Measurements from ENCODE around the gene NCAPD3. TPM values are rescaled to one million over a fixed set of nuclear protein-coding genes. Genes with fewer than 3 reads are reported as not detected.

Gene NCAPD3
- total and polyA plus RNA-seq, 9 donors: 5.8 to 12.1 (median 8.8) TPM

DNA sequence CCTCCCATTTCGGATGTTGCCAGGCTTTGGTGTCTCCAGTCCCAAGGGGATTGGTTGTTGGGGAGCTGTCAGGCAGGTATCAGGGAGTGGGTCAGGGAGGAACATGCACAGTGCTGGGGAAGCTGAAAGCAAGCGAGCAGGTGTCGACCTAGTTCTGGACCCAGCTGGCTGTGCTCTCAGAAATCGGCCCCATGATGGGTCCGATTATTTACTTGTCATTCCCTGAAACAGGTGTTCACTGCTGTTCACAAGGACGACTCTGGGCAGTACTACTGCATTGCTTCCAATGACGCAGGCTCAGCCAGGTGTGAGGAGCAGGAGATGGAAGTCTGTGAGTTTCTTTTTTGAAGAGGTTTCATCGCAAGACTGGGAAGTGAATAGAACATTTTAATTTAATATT, 78.1 kb downstream of the NCAPD3 start:
- Histone ChIP-seq H3K27me3 (no peaks in the 10 kb centered on the region), H3K36me3 (no peaks in the 10 kb centered on the region), H3K27ac (no peak overlapping the region), H3K4me1 (ENCODE audit: insufficient read depth) (no peaks in the 10 kb centered on the region), H3K9me3 (no peaks in the 10 kb centered on the region), H3K4me3 (no peak overlapping the region)
- WGBS, 3 donors: 69 to 80% (median 72%) methylated on average over 8 of the region's 8 CpGs
- no peak for TF ChIP-seq POLR2A (IDR thresholded peaks at IDR 0.05)
- TF ChIP-seq CTCF (IDR thresholded peaks at IDR 0.05): no peak
- TF ChIP-seq EP300 (IDR thresholded peaks at IDR 0.05): no peak
- intact Hi-C loops (cut with DNase I): loop anchor here in 3 of 4 donors (10.0 kb wide), 1 partner anchor 221 kb away; no protein-coding TSS in a partner anchor
- no peak for DNase-seq

DNA sequence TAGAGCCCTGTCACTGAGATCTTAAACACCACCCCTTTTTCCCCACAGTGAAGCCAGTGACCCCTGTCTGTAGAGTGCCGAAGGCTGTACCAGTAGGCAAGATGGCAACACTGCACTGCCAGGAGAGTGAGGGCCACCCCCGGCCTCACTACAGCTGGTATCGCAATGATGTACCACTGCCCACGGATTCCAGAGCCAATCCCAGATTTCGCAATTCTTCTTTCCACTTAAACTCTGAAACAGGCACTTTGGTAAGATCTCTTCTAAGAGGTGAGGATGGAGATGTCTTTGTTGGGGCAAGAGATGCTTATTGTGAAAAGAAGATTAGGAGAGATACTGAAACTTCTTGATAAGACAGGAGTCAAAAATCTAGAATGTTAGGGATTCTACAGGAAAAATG, 79.0 kb downstream of the NCAPD3 start:
- Histone ChIP-seq H3K9me3 (no peaks in the 10 kb centered on the region), H3K36me3 (no peaks in the 10 kb centered on the region), H3K4me1 (ENCODE audit: insufficient read depth) (no peaks in the 10 kb centered on the region), H3K27ac (no peak overlapping the region), H3K4me3 (no peak overlapping the region), H3K27me3 (no peaks in the 10 kb centered on the region)
- DNase-seq: no peak
- intact Hi-C loops (cut with DNase I): loop anchor here in 3 of 4 donors (5.0 to 10.0 kb wide), 3 partner anchors 92 to 220 kb away; no protein-coding TSS in a partner anchor
- 71 to 80% (median 79%) methylated on average over 5 of the region's 5 CpGs for WGBS, 3 donors
- TF ChIP-seq CTCF (IDR thresholded peaks at IDR 0.05): no peak
- TF ChIP-seq POLR2A (IDR thresholded peaks at IDR 0.05): no peak
- no peak for TF ChIP-seq EP300 (IDR thresholded peaks at IDR 0.05)

DNA sequence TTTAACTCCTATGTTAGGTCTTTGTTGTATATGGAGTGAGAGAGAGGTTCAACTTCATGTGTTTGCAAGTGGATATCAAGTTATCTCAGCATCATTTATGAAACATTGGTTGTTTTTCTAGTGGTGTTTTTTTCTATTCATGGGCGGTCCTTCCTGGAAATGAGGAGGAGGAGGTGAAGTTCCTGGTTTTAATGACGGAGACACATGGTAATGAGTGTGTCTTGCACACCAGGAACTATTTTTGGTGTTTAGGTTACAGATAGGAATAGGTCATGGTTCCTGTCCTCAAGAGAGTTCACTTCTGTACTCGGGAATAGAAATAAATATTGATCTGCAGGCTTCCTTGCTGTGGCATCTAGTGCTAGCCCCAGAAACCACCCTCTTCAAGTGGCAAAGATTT, 80.0 kb downstream of the NCAPD3 start:
- intact Hi-C loops (cut with DNase I): loop anchor here in 3 of 4 donors (5.0 to 10.0 kb wide), 3 partner anchors 92 to 219 kb away; no protein-coding TSS in a partner anchor
- Histone ChIP-seq H3K36me3 (no peaks in the 10 kb centered on the region), H3K27ac (no peak overlapping the region), H3K27me3 (no peaks in the 10 kb centered on the region), H3K9me3 (no peaks in the 10 kb centered on the region), H3K4me1 (ENCODE audit: insufficient read depth) (peaks cover 2% of the 10 kb centered on the region), H3K4me3 (no peak overlapping the region)
- no peak for DNase-seq
- WGBS, 3 donors: 71 to 83% (median 72%) methylated on average over 3 of the region's 3 CpGs
- no peak for TF ChIP-seq EP300 (IDR thresholded peaks at IDR 0.05)
- no peak for TF ChIP-seq CTCF (IDR thresholded peaks at IDR 0.05)
- no peak for TF ChIP-seq POLR2A (IDR thresholded peaks at IDR 0.05)

DNA sequence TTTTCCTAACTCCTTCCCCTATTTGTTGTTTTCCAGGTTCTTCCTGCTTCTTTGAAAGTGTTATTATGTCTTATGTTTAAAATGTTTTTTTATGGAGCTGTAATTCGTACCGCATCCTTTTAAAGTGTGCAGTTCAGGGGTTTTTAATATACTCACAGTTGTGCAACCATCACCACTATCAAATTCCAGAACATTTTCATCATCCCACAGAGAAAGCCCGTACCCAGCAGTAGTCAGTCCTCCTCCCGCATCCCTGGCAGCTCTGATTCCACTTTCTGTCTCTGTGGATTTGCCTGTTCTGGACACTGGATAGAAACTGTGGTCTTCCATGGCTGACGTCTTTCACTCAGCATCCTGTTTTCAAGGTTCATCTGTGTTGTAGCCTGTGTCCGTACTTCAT, 81.2 kb downstream of the NCAPD3 start:
- H3K27me3 ChIP-seq: no peaks in the 10 kb centered on the region
- no peak overlapping the region for H3K27ac ChIP-seq
- H3K9me3 ChIP-seq: no peaks in the 10 kb centered on the region
- 70 to 90% (median 82%) methylated on average over 6 of the region's 6 CpGs for WGBS, 3 donors
- H3K36me3 ChIP-seq: no peaks in the 10 kb centered on the region
- intact Hi-C loops (cut with DNase I): loop anchor here in 3 of 4 donors (5.0 to 10.0 kb wide), 3 partner anchors 90 to 218 kb away; no protein-coding TSS in a partner anchor
- no peak for DNase-seq
- H3K4me3 ChIP-seq: no peak overlapping the region
- no peak for TF ChIP-seq POLR2A (IDR thresholded peaks at IDR 0.05)
- no peak for TF ChIP-seq EP300 (IDR thresholded peaks at IDR 0.05)
- no peak for TF ChIP-seq CTCF (IDR thresholded peaks at IDR 0.05)
- peaks cover 2% of the 10 kb centered on the region for H3K4me1 ChIP-seq (ENCODE audit: insufficient read depth)

Data from ovary (tissue), 9 donors.